ENCODE measurements around the gene DPP6.

DNA sequence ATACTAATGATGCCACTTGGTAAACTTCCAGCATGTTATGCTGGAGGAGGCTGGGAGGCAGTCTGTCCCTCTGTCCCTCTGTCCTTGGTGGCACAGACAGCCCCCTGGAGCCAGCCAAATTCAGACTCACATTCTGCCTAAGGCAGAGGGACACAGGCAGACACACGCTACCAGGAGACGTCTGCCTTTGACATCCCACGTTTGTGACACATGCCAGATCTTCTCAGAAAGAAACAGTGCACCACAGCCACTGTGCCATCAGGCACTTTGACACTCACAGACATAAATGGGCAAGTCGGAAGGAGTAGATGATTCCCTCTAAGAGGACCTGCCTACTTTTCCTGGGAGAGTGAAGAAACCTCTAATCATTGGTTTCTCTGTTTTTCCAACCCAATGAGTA is 467.0 kb downstream of the DPP6 start:
- TF ChIP-seq, protein P1, sequence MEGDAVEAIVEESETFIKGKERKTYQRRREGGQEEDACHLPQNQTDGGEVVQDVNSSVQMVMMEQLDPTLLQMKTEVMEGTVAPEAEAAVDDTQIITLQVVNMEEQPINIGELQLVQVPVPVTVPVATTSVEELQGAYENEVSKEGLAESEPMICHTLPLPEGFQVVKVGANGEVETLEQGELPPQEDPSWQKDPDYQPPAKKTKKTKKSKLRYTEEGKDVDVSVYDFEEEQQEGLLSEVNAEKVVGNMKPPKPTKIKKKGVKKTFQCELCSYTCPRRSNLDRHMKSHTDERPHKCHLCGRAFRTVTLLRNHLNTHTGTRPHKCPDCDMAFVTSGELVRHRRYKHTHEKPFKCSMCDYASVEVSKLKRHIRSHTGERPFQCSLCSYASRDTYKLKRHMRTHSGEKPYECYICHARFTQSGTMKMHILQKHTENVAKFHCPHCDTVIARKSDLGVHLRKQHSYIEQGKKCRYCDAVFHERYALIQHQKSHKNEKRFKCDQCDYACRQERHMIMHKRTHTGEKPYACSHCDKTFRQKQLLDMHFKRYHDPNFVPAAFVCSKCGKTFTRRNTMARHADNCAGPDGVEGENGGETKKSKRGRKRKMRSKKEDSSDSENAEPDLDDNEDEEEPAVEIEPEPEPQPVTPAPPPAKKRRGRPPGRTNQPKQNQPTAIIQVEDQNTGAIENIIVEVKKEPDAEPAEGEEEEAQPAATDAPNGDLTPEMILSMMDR (IDR thresholded peaks at IDR 0.05; ENCODE audit: insufficient read depth, low read depth, low read length), result no peak
- TF ChIP-seq EZH2 (IDR thresholded peaks at IDR 0.05; ENCODE audit: insufficient read depth, low read length), result no peak
